ENCODE measurements around the gene ZSCAN31. TPM values are rescaled to one million over a fixed set of nuclear protein-coding genes. Genes with fewer than 3 reads are reported as not detected.

Gene ZSCAN31
- 4.2 and 5.0 TPM in 2 replicates for total RNA-seq

DNA sequence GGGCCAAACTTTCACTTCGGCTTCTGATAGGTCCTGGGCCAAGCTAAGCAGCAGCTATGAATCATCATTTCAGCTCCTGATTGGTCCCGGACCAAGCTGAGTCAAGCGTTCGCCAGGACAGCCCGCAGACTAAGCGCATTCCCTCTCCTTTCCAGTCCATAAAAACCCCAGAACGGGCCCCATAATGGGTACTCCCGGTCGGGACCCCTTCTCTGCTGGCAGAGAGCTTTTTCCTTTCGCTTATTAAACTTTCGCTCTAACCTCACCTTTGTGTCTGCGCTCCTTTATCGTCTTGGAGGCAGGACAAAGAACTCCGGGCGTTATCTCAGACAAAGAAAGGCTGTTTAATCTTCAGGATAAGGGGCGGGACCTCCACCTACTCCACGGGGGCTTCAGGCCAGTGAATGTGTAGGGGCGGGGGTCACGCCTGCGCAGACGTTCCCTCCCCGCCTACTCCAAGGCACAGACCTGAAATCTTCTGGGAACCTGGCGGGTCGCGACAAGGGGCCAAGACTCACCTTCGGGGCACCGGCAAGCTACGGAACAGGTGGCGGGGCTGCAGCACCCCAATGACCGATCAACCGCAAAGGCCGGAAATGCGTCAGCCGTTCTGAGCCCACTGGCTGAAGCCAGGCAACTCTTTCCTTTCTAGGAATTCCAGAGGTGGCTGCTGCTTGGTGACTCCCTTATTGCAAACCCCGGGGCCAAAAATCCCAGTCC, at the start of gene ZSCAN31:
TSS of gene ZSCAN31 (minus strand) at position 585 of the 720 bp plus-strand sequence. CDS start 6,465 bp downstream, outside the sequence.

DNA sequence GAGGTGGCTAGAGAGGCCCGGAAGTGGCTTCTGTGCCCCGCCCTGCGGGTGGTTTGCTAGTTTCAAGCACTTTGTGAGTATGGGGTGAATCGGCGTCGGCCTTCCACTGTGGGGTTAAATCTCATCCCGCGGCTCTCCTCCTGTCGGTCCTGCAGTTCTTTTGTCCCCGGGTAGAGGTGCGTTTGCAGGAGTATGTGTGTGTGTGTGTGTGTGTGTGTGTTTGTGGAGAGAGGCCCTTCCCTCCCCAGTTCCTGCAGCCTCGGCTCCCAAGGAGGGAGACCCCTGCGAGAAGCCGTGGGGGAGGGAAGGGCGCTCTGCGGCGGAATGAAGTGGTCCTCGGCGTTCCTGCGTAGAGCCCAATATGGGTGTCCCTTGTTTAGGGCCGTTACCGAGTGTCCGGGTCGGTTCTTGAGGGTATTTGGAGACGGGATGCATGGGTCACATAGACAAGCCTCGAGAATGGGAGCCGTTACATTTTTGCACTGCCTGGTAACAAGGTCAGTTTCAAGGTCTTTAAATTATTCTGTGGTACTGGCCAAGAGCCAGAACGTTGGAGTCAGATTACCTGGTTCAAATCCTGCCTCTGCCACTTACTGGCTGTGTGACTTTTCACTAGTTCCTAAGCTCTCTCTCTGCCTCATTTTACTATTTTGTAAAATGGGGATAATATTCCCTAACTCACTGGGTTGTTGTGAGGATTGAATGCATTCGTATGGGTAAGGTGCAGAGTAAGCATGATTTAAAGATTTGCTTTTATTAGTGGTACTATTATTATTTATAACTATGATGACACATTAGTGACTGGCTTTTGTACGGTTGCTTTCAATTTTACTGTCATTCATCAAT, 14.2 kb upstream of the ZSCAN31 start, which contains the start of gene ZKSCAN3:
TSS of gene ZKSCAN3 (plus strand) at position 56 of the 846 bp plus-strand sequence. CDS start 9,640 bp downstream, outside the sequence.

DNA sequence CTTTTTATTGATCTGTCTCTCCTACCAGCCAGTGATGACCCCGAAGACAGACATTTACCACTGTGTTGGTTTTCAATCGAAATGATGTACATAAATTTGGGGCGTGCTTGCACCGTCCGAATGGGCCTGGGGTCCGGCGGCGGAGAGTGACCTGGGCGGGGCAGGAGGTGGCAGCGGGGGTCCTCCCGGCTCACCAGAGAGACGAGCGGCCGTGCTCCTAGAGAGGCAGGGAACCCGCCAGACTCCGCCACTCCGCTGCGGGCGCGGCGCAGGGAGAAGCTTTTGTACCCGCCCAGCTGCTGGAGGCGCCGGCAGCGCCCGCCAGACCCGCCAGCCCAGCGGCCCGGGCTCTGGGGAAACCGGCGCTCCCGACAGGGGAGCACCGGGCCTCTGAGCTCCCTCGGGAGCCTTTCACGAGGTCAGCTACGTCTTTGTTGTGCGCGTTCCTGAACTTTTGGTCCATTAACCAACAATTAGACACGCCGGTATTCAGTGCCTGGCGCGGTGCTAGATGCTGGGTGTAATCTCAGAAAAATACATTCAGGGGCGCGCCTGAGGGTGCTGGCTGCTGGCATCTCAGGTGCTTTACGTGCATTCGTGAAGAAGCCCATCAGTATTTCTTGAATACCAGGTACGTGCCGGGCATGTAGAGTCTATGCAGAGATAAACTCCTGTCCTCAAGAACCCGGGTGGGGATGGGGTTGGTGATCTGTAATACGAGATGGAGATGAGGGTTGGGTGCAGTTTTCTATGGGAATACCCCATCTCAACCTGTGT, 54.5 kb downstream of the ZSCAN31 start, which contains the start of gene PGBD1:
TSS of gene PGBD1 (plus strand) at position 285 of the 777 bp plus-strand sequence. CDS start 2,242 bp downstream, outside the sequence.

Other genes starting within 250 kb of the ZSCAN31 start
- 1.4 and 2.0 TPM in 2 replicates for gene ZSCAN16, start 211.5 kb downstream of the ZSCAN31 start, total RNA-seq
- gene ZKSCAN8, start 194.3 kb downstream of the ZSCAN31 start, total RNA-seq, result 5.4 and 5.7 TPM in 2 replicates
- 3.9 and 7.0 TPM in 2 replicates for gene ZSCAN9, start 110.9 kb downstream of the ZSCAN31 start, total RNA-seq
- gene ZKSCAN4, start 83.9 kb downstream of the ZSCAN31 start, total RNA-seq, result 2.6 and 3.1 TPM in 2 replicates
- 0.56 and 1.0 TPM in 2 replicates for gene NKAPL, start 76.9 kb downstream of the ZSCAN31 start, total RNA-seq
- gene ZSCAN26, start 69.0 kb downstream of the ZSCAN31 start, total RNA-seq, result 5.0 and 7.4 TPM in 2 replicates
- 1.1 and 2.8 TPM in 2 replicates for gene PGBD1, start 54.6 kb downstream of the ZSCAN31 start, total RNA-seq
- gene ZKSCAN3, start 13.8 kb upstream of the ZSCAN31 start, total RNA-seq, result 2.2 and 3.7 TPM in 2 replicates
- gene ZSCAN12, start 63.6 kb upstream of the ZSCAN31 start, total RNA-seq, result 3.4 and 3.5 TPM in 2 replicates
- gene ZSCAN23, start 107.3 kb upstream of the ZSCAN31 start, total RNA-seq, result 0.74 and 1.4 TPM in 2 replicates
- gene GPX6, start 179.6 kb upstream of the ZSCAN31 start, total RNA-seq, result not detected in 2 replicates
- gene GPX5, start 189.7 kb upstream of the ZSCAN31 start, total RNA-seq, result not detected in 2 replicates

Data from airway epithelial cell (primary cell).